NB4 (cell line): ENCODE data around the gene DAP.
"Not testable (repeated sequence)": the region's sequence is repeated elsewhere in the genome, so short reads cannot be mapped to it uniquely, and the experiment has no call there.

Experiments
- DNase-seq: peaks from one replicate; pipeline ENCODE4 v3.0.0; 2010; ENCODE audit warnings: low read depth
- H3K4me3 ChIP-seq: one replicate; pipeline ENCODE4 v1.5.1; 2011; ENCODE audit warnings: mild to moderate bottlenecking, low read depth, low read length, moderate library complexity
- MYC ChIP-seq: IDR thresholded peaks from 2 replicates; pipeline ENCODE4 v1.6.1; 2011; ENCODE audit warnings: low read depth, low read length
- POLR2A ChIP-seq: IDR thresholded peaks from 2 replicates; pipeline ENCODE4 v1.6.1; 2011; ENCODE audit warnings: mild to moderate bottlenecking; ENCODE audit not compliant: insufficient read length; ENCODE audit errors: extremely low read depth
- TF ChIP-seq, protein P1 (sequence below): IDR thresholded peaks from 2 replicates; pipeline ENCODE4 v1.6.1; 2011; ENCODE audit warnings: low read depth, low read length
- TF ChIP-seq, protein P2 (sequence below): IDR thresholded peaks from one replicate; pipeline ENCODE4 v1.5.1; 2012; ENCODE audit warnings: low read depth, low read length

Gene DAP

DNA sequence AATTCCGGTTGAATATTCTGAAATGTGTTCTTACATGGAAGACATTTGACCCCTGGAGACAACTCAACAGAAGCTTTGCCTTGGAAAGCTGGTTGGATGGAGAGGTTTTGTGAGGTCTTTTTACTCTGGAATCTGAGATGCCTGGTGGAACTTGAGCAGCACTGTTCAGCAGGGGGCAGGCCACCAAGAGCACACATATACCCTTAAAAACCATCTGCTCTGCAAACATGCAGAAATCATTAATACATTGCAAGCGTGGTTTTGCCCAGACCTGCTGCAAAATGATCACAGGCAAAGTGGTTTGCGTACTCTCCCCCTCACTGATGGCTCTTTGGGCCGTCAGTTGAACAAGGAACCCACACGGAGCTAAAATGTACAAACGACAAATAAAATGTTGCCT is 32.8 kb upstream of the DAP start:
- TF ChIP-seq, protein P1, sequence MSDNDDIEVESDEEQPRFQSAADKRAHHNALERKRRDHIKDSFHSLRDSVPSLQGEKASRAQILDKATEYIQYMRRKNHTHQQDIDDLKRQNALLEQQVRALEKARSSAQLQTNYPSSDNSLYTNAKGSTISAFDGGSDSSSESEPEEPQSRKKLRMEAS = no peak
- TF ChIP-seq, protein P2, sequence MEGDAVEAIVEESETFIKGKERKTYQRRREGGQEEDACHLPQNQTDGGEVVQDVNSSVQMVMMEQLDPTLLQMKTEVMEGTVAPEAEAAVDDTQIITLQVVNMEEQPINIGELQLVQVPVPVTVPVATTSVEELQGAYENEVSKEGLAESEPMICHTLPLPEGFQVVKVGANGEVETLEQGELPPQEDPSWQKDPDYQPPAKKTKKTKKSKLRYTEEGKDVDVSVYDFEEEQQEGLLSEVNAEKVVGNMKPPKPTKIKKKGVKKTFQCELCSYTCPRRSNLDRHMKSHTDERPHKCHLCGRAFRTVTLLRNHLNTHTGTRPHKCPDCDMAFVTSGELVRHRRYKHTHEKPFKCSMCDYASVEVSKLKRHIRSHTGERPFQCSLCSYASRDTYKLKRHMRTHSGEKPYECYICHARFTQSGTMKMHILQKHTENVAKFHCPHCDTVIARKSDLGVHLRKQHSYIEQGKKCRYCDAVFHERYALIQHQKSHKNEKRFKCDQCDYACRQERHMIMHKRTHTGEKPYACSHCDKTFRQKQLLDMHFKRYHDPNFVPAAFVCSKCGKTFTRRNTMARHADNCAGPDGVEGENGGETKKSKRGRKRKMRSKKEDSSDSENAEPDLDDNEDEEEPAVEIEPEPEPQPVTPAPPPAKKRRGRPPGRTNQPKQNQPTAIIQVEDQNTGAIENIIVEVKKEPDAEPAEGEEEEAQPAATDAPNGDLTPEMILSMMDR = peak; percentile 9
- no peak for TF ChIP-seq MYC
- peak; percentile 65 for DNase-seq
- H3K4me3 ChIP-seq = no peak overlapping the region

DNA sequence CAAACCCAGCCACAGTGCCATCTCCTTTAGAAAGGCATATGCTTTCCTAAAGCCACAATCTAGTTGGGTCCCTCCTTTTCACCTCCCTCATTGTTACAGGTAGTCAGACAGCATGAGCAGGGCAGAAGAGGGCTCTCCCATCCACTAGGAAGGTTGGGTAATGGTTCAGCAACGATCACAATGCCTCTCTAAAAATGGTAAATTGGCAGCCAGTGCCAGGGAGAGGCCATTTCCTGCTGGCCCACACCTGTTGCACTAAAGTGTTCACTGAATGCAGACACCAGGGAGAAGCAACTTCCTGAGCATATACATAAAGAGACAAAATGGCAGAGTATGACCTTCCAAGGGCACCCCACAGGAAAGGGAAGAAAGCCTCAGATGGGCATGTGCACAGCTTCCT is 31.3 kb upstream of the DAP start:
- no peak for DNase-seq
- TF ChIP-seq MYC = no peak
- TF ChIP-seq, protein P2 = no peak
- H3K4me3 ChIP-seq = no peak overlapping the region

DNA sequence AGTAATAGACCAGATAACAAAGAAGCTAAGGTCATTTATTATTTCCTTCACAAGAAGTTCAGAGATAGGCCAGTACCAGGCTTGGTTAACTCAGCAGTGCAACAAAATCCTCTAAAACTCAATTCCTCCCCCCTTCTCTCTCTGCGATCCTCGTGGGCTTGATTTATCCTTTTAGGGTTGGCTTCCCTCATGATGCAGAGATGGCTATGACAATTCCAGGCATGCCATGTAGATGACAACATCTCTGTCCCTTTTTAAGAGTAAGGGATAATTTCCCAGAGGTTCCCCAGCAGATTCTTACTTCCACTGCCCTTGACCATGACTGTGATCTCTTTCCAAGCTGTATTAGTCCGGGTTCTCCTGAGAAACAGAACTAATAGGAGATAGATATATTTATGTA is 28.7 kb upstream of the DAP start:
- DNase-seq = no peak
- TF ChIP-seq, protein P2 = no peak
- H3K4me3 ChIP-seq = no peak overlapping the region

DNA sequence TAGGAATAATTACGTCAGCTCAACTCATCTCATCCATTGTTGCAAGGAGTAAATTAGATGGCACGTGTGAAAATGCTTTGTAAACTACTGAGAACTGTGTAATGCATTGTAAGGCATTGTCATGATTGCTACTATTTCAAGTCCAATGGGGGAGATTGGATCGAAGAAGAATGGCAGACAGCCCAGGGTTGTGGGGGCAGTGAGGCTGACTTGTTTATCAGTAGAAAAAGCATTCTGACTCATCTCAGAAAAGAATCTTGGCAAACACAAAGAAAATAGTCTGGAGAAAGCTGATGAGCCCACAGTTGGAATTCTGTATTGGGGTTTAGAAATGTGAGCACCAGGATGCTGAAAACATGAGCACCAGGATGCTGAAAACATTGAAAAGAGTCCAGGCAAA is 28.0 kb upstream of the DAP start:
- no peak overlapping the region for H3K4me3 ChIP-seq
- TF ChIP-seq, protein P2 = no peak
- no peak for DNase-seq

DNA sequence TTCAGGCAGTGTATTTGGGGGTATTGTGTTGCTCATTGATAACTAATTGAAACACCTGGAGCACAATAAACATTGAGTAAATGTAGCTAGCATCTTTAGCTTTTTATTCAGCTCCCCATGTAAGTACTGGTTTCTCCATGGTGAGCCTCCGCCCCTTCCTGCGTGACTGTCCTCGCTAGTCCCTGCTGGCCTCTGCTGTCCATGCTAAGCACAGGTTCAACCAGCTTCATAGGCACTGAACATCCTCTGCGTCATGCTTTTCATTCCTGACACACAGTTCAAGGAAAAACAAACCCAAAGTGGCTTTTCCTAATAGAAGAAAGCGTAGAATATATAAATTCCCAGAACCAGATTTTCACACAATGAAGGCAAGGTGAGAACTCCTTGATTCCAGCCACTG is 27.3 kb upstream of the DAP start:
- DNase-seq = no peak

DNA sequence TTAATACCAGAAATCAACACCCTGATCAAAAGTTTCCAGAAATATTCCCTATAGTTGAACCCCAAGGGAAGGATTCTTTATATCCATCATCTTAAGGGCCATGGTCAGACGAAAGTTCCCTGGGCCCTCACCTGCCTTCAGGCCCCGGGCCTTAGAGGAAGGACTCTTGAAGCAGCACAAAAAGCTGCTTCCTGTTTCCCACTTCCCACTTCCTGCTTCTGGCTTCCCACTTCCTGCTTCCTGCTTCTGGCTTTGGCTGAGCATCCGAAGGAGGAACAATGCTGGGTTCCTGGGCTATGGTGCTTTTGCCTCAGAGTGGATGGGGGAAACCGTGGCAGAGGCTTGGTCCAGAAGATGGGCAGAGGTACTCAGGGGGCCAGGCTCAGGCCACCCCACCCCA is 25.8 kb upstream of the DAP start:
- H3K4me3 ChIP-seq = no peak overlapping the region
- DNase-seq = no peak
- TF ChIP-seq MYC (no peak), POLR2A (no peak)
- TF ChIP-seq, protein P1 = no peak
- TF ChIP-seq, protein P2 = no peak

More for the DNA sequence above, 27.3 kb upstream of the DAP start:
- no peak overlapping the region for H3K4me3 ChIP-seq
- TF ChIP-seq, protein P2 = no peak
- no peak for TF ChIP-seq MYC
- TF ChIP-seq POLR2A = no peak
- TF ChIP-seq, protein P1 = no peak

DNA sequence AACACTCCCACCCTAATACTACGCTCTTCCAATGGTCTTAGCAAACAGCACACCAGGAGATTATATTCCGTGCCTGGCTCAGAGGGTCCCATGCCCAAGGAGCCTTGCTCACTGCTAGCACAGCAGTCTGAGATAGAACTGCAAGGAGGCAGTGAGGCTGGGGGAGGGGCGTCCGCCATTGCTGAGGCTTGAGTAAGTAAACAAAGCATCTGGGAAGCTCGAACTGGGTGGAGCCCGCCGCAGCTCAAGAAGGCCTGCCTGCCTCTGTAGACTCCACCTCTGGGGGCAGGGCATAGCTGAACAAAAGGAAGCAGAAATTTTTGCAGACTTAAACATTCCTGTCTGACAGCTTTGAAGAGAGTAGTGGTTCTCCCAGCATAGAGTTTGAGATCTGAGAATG is 19.2 kb upstream of the DAP start:
- H3K4me3 ChIP-seq, DNase-seq: not testable (repeated sequence)
